SK-N-MC (cell line): ENCODE data around the gene DNAJB6.

ENCODE experiments used
- FOXP2 ChIP-seq: optimal IDR thresholded peaks from 2 replicates; pipeline ENCODE3; 2011; ENCODE audit warnings: mild to moderate bottlenecking, moderate library complexity; ENCODE audit not compliant: insufficient read depth; ENCODE audit errors: extremely low read length, control extremely low read depth
- POLR2AphosphoS5 ChIP-seq: IDR thresholded peaks from 2 replicates; pipeline ENCODE4 v1.6.1; 2012; ENCODE audit warnings: mild to moderate bottlenecking, low read depth, low read length, borderline replicate concordance

DNA sequence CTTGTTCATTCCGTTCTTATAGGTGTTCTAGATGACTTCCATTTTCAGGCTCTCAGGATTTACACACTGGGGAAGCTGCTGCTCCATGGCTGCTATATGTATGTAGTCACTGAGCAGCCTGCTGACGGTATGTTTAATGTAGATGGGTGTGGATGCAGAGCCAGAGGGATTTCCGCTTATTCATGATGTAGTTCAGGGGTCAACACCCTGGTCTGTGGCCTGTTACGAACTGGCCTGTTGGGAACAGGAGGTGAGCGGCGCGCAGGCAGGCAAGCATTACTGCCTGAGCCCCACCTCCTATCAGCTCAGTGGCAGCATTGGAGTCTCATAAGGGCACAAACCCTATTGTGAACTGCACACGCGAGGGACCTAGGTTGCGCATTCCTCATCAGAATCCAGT lies 33.9 kb downstream of the DNAJB6 start:
- TF ChIP-seq POLR2AphosphoS5 = no peak
- TF ChIP-seq FOXP2 = no peak
